Thoracic aorta (tissue), 2 donors: ENCODE measurements around the gene NNMT. TPM values are rescaled to one million over a fixed set of nuclear protein-coding genes. Genes with fewer than 3 reads are reported as not detected.
A peak's percentile ranks its signal among the peaks of the same experiment; 100 is the strongest.

Experiments used
- ATAC-seq: fragments of 150-250 bp; one replicate; pipeline ENCODE4 v1.8.0; 2017; ENCODE audit warnings: low read depth; ENCODE audit not compliant: insufficient number of reproducible peaks, low FRiP score
- DNase-seq: peaks from one replicate; pipeline ENCODE4 v3.0.0-alpha.2; 2020; ENCODE audit warnings: low spot score
- H3K27ac ChIP-seq, 2 donors: fragments of 200-600 bp; sonication (generic); 1 replicate in 1 of 2; 2 replicates in 1 of 2; pipeline ENCODE4 v1.5.1; 2016; ENCODE audit warnings: mild to moderate bottlenecking in 2 of 2, moderate library complexity in 2 of 2
- H3K27me3 ChIP-seq: fragments of 200-600 bp; sonication (generic); replicated peaks from 2 replicates; pipeline ENCODE4 v1.6.0; 2016; ENCODE audit warnings: mild to moderate bottlenecking; ENCODE audit not compliant: insufficient read depth
- H3K36me3 ChIP-seq: fragments of 200-600 bp; sonication (generic); one replicate; pipeline ENCODE4 v1.5.1; 2016
- H3K4me1 ChIP-seq, 2 donors: fragments of 200-600 bp; sonication (generic); 1 replicate in 1 of 2; 2 replicates in 1 of 2; pipeline versions ENCODE4 v1.5.1 to v1.6.0; 2016; ENCODE audit warnings: low read depth in 2 of 2, mild to moderate bottlenecking in 1 of 2; ENCODE audit not compliant: control insufficient read depth in 1 of 2
- H3K4me3 ChIP-seq: fragments of 200-600 bp; sonication (generic); 2 replicates; pipeline ENCODE4 v1.5.1; 2016; ENCODE audit warnings: mild to moderate bottlenecking
- H3K9me3 ChIP-seq: fragments of 200-600 bp; sonication (generic); 2 replicates; pipeline ENCODE4 v1.5.1; 2016
- total RNA-seq, 2 donors: library from RNA; depleted of rRNA; stranded (reverse); fragments of >200 nt; gene quantifications; one replicate each; pipeline versions ENCODE4 v1.1.0 to v1.2.3, GENCODE V29; 2016
- TF ChIP-seq, protein P1 (sequence below): fragments of 200-600 bp; sonication (generic); IDR thresholded peaks from one replicate; pipeline ENCODE4 v1.5.1; 2019; ENCODE audit warnings: antibody characterized with exemption

NNMT gene
- total RNA-seq: 1,000 to 10,000 TPM in 1 of 2 donors, 100 to 1,000 TPM in 1; 583 to 1,213 TPM

- peaks cover 26 to 40% of the 10 kb centered on the region in 2 donors for H3K4me1 ChIP-seq
- no peaks in the 10 kb centered on the region for H3K9me3 ChIP-seq
- H3K27ac ChIP-seq: peak within 1 kb of the TSS; percentile 94 to 99
- peaks cover 15% of the 10 kb centered on the region for H3K36me3 ChIP-seq
- DNase-seq (peak; percentile 67), ATAC-seq (peak; percentile 40)
- H3K4me3 ChIP-seq: peak within 1 kb of the TSS; percentile 81
- no peaks in the 10 kb centered on the region for H3K27me3 ChIP-seq
- TF ChIP-seq, protein P1, sequence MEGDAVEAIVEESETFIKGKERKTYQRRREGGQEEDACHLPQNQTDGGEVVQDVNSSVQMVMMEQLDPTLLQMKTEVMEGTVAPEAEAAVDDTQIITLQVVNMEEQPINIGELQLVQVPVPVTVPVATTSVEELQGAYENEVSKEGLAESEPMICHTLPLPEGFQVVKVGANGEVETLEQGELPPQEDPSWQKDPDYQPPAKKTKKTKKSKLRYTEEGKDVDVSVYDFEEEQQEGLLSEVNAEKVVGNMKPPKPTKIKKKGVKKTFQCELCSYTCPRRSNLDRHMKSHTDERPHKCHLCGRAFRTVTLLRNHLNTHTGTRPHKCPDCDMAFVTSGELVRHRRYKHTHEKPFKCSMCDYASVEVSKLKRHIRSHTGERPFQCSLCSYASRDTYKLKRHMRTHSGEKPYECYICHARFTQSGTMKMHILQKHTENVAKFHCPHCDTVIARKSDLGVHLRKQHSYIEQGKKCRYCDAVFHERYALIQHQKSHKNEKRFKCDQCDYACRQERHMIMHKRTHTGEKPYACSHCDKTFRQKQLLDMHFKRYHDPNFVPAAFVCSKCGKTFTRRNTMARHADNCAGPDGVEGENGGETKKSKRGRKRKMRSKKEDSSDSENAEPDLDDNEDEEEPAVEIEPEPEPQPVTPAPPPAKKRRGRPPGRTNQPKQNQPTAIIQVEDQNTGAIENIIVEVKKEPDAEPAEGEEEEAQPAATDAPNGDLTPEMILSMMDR: no peak
These were observed at the start of gene NNMT for GRCh38 chr11:114295676-114296604. Gene NNMT, plus strand, starts transcription at chr11:114296399. Its CDS starts 158 bp downstream, at chr11:114296557.

DNA sequence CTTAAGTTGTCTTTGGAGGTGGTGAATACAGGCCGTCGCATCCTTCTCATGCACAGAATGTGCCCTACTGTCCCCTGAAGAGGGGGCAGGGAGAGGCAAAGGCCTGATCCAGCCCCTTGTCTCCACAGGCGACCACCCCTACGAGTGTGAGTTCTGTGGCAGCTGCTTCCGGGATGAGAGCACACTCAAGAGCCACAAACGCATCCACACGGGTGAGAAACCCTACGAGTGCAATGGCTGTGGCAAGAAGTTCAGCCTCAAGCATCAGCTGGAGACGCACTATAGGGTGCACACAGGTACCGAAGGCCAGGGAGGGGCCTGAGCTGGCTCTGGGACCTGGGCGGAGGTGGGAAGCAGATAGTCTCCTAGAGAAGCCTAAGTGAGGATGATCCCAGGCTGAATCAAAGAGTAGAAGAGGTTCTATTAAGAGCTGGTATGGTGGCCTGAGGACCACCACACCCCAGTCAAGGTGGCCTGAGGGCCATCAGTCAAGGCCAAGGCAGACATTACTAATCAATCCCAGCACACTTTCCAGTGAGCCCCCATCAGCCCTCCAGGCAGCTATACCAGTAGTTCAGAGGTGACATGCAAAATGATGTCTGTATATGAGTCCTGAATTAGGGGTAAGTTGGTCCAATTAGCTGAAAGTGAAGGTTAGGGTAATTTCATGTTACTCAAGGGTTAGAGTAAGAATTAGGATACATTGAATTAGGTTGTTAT lies 49.0 kb upstream of the NNMT start:
- Histone ChIP-seq H3K9me3 (no peaks in the 10 kb centered on the region), H3K36me3 (peaks cover 85% of the 10 kb centered on the region), H3K27ac (peak overlapping the region; percentile 2 to 18), H3K4me1 (peaks cover 24 to 42% of the 10 kb centered on the region in 2 donors), H3K27me3 (no peaks in the 10 kb centered on the region), H3K4me3 (no peak overlapping the region)
- TF ChIP-seq, protein P1: no peak
- ATAC-seq: no peak
- no peak for DNase-seq

DNA sequence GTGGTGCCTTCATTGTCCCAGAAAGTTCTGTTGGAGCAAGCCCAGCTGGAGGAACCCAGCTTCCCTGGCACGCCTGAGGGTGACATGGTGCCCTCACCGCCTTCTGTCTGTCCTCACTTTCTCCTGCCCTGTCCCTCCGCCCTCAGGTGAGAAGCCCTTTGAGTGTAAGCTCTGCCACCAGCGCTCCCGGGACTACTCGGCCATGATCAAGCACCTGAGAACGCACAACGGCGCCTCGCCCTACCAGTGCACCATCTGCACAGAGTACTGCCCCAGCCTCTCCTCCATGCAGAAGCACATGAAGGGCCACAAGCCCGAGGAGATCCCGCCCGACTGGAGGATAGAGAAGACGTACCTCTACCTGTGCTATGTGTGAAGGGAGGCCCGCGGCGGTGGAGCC lies 46.0 kb upstream of the NNMT start:
- H3K36me3 ChIP-seq: peaks cover 78% of the 10 kb centered on the region
- ATAC-seq (no peak), DNase-seq (no peak)
- H3K27me3 ChIP-seq: no peaks in the 10 kb centered on the region
- peaks cover 19 to 39% of the 10 kb centered on the region in 2 donors for H3K4me1 ChIP-seq
- no peaks in the 10 kb centered on the region for H3K9me3 ChIP-seq
- peak overlapping the region; percentile 59 to 79 for H3K27ac ChIP-seq
- no peak overlapping the region for H3K4me3 ChIP-seq
- TF ChIP-seq, protein P1: no peak

- peak overlapping the region; percentile 59 to 79 for H3K27ac ChIP-seq
- ATAC-seq: peak; percentile 34
- H3K4me1 ChIP-seq: peaks cover 27 to 49% of the 10 kb centered on the region in 2 donors
These were observed 45.0 kb upstream of the NNMT start for GRCh38 chr11:114250993-114251814.

More at GRCh38 chr11:114250993-114251814, 45.0 kb upstream of the NNMT start:
- H3K36me3 ChIP-seq: peaks cover 74% of the 10 kb centered on the region
- no peak for DNase-seq
- H3K9me3 ChIP-seq: no peaks in the 10 kb centered on the region
- no peaks in the 10 kb centered on the region for H3K27me3 ChIP-seq
- H3K4me3 ChIP-seq: no peak overlapping the region
- TF ChIP-seq, protein P1: no peak
